ENCODE results near the gene SHISA8.

GRCh38 chr22:41885116-41885515 lies 29.8 kb downstream of the SHISA8 start:
- TF ChIP-seq FOXM1 (IDR thresholded peaks at IDR 0.05; ENCODE audit: borderline replicate concordance) (no peak), LEF1 (IDR thresholded peaks at IDR 0.05; ENCODE audit: borderline replicate concordance) (no peak), BHLHE40 (IDR thresholded peaks at IDR 0.05; ENCODE audit: borderline replicate concordance) (no peak), ELF4 (IDR thresholded peaks at IDR 0.05) (no peak), SUZ12 (IDR thresholded peaks at IDR 0.05) (no peak), ZNF384 (IDR thresholded peaks at IDR 0.05) (no peak), SP1 (IDR thresholded peaks at IDR 0.05) (no peak)

Data from HEK293T (cell line).